AG08396 (cell line): ENCODE measurements around the gene PLEKHJ1.
"Not testable (repeated sequence)": the region's sequence is repeated elsewhere in the genome, so short reads cannot be mapped to it uniquely, and the experiment has no call there.

ENCODE experiments used
- DNase-seq: peaks from one replicate; pipeline ENCODE4 v3.0.0; 2012; ENCODE audit warnings: low spot score, mixed read lengths

Gene PLEKHJ1

GRCh38 chr19:2236314-2237050 is at the start of gene PLEKHJ1, which contains the start of gene SF3A2:
Gene PLEKHJ1, minus strand, starts transcription at chr19:2236329. Its CDS starts 81 bp downstream, at chr19:2236248.
Gene SF3A2, plus strand, starts transcription at chr19:2236824. Its CDS starts 6,595 bp downstream, at chr19:2243419.
- peak; percentile 100 for DNase-seq

GRCh38 chr19:2283835-2284507 is 47.8 kb upstream of the PLEKHJ1 start:
- no peak for DNase-seq

- no peak for DNase-seq
These were observed 46.7 kb upstream of the PLEKHJ1 start for GRCh38 chr19:2282862-2283237.

- DNase-seq = no peak
These were observed 46.1 kb upstream of the PLEKHJ1 start, which contains the start of gene PEAK3 for GRCh38 chr19:2282062-2282861. Gene PEAK3, minus strand, starts transcription at chr19:2282175. Its CDS starts 1,244 bp downstream, at chr19:2280931.

GRCh38 chr19:2281265-2282061 is 45.3 kb upstream of the PLEKHJ1 start:
- not testable (repeated sequence) for DNase-seq

GRCh38 chr19:2280633-2281264 is 44.6 kb upstream of the PLEKHJ1 start:
- no peak for DNase-seq

- no peak for DNase-seq
These were observed 42.5 kb upstream of the PLEKHJ1 start for GRCh38 chr19:2278459-2279158.

- no peak for DNase-seq
These were observed 41.0 kb upstream of the PLEKHJ1 start for GRCh38 chr19:2277138-2277537.

GRCh38 chr19:2276429-2276986 is 40.4 kb upstream of the PLEKHJ1 start:
- DNase-seq = no peak

- DNase-seq = no peak
These were observed 39.7 kb upstream of the PLEKHJ1 start for GRCh38 chr19:2275588-2276428.

- peak; percentile 85 for DNase-seq
These were observed 38.9 kb upstream of the PLEKHJ1 start for GRCh38 chr19:2274931-2275535.

- no peak for DNase-seq
These were observed 38.1 kb upstream of the PLEKHJ1 start for GRCh38 chr19:2274185-2274711.

- DNase-seq = peak; percentile 88
These were observed 37.4 kb upstream of the PLEKHJ1 start for GRCh38 chr19:2273356-2274184.

GRCh38 chr19:2271234-2272103 is 35.3 kb upstream of the PLEKHJ1 start:
- DNase-seq = peak; percentile 87

GRCh38 chr19:2270423-2271233 is 34.5 kb upstream of the PLEKHJ1 start:
- DNase-seq = peak; percentile 95

GRCh38 chr19:2270157-2270422 is 34.0 kb upstream of the PLEKHJ1 start:
- no peak for DNase-seq
